Hematopoietic multipotent progenitor cell treated with erythropoietin and hydrocortisone succinate and interleukin-3 and kit ligand, for 15 days (in vitro differentiated cells): ENCODE data around the gene SAPCD1.
A peak's percentile ranks its signal among the peaks of the same experiment; 100 is the strongest.

Experiments
- DNase-seq: peaks from one replicate; pipeline ENCODE4 v3.0.0-alpha.2; 2015; ENCODE audit warnings: low spot score

SAPCD1 gene

DNA sequence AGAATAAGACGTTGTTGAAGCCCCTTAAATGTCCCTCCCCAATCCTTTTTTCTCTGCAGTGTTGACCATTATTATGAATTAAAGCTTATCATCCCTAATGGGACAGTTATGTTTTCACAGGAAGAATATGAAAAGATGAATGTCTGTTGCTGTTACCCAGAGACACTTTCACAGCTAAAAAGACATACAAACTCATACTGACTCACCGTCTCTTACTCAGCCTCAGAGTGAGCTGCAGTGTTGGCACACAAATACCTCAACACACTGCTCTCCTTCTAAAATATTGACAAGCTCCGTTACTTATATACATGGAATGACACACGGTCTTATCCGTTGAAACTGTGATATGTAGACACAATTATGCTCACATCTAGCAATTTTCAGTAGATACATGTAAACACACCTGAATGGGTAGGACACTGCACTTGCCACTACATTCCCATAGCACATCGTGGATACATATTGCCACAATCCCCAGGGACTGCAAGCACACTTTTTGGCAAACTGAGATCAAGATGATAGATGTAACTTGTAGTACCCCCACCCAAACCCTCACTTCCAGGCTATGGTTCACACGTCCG lies 9.6 kb upstream of the SAPCD1 start:
- DNase-seq: no peak

DNA sequence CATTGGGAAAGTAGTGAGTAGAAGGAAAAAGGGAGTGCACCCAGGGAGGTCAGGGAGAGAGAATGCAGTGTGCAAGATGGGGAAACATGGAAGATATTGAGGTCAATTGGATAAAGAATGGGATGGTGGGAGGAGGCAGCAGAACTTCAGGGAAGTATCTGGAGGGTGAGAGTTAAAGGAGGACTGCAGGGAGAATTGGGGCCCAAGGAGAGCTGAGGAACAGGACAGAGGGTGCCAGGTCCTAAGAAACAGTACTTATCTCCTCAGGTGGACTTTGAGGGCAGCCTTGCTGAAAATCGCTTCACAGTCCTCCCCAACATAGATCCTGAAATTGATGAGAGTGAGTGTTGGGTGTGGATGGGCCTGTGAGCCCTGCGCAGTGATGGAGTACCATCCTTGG lies 4.2 kb upstream of the SAPCD1 start:
- no peak for DNase-seq

DNA sequence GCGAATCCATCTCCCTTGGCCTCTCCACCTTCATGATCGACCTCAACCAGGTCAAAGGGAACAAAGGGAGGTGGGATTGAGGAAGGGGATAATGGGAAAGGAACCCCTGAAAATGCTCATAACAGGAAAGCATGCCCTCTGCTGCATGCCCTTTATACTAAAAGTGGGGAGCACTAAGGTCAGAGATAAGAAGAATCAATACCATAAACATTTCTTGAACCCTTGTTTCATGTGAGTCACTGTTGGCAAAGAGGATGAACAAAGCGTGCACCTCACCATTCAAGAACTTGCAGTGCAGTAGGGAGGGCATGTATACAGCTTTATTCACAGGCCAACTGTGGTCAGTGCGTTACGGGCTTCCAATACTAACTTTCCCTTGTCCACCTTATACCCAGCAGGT lies 1.7 kb upstream of the SAPCD1 start:
- DNase-seq: no peak

DNA sequence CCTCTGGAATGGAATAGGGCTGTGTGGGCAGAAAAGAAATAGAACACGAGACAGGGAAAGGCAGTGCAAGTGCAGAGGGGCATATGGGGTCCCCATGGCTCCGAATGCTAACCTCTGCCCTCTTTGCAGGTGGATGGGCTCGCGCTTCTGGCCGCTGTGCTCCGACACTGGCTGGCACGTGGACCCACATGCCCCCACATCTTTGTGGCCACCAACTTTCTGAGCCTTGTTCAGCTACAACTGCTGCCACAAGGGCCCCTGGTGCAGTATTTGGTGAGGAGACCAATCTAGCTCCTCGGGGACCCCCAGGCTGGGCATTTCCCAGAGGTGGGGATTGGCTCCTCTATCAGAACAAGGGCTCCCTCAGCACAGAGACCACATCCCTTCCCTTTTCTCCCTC lies 1.1 kb upstream of the SAPCD1 start:
- DNase-seq: no peak

DNA sequence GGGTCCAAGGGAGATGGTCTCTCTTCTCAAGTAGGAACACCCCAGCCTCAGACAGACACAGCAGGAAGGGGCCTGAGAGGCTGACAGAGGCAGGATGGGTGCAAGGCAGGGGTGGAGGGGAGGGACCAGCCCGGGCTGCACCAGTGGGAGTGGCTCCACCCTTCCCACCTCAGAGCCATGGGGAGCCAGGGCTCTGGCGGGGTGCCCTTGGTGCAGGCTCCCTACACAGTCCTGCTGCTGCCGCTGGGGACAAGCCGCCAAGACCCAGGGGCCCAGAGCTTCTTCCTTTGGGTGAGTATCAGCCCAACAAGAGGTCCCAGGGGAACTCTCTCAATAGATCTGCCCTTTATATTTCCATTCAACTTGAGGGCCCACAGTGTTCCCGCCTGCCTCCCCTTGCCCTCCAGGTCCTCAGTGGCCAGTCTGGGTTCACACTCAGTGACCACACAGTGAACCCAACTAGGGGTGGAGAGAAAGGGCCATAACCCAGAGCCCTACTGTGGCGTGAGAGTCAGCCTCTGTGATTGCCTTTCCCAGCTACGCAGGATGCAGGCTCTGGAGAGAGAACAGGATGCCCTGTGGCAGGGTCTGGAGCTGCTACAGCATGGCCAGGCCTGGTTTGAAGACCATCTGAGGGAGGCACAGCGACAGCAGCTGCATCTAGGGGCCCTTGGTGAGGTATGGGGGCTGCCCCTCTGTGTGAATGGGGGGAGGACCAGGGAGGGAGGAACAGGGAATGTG lies 592 bp downstream of the SAPCD1 start:
- DNase-seq: no peak

DNA sequence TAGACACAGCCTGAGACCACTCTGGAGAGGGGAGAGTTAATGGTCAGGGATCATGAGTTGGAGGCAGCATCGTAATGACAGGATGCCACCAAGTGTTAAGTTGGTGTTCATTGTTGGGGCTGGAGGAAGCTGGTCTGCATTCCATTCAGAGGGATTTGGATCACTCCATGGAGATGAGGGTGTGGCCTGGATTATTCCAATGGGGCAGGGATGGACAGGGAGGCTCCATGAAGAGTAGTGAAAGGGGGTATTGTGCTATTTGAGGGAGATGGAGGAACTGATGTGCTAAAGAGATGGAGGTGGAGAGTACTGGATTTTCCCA lies 1.1 kb downstream of the SAPCD1 start:
- DNase-seq: no peak

DNA sequence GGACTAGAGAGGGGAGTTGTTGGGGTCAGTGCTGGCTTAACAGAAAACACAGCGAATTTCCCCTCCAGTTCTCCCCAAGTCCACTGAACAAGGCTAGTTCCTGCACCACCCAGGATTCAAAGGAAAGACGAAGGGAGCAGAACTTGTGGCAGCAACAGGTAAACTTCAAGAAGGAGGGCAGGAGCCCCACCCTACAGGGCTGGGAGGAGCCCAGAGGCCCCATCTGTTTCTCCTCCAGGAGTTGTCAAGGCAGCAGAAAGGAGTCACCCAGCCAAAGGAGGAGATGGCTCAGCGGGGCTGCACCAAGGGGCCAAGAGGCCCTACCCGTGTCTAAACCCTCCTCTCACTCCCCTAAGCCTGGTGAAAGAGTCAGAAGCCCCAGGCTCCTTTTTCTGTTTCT lies 1.7 kb downstream of the SAPCD1 start:
- no peak for DNase-seq

DNA sequence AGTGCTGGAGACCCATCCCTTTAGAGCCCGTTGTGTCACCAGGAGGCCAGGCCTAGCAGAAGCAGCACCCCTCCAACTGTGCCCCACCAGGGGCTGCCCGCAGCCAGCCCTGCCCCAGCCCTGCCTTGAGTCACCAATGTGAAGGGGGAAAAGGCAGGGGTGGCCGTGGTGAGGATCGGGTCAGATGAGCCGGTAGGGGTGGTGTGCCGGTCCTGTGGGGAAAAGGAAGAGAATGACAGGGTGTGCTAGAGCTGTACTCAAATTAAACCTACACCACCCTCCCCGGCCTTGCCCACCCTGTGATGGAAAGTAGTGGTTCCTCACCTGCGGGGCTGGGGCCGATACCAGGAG lies 3.1 kb downstream of the SAPCD1 start:
- DNase-seq: no peak

DNA sequence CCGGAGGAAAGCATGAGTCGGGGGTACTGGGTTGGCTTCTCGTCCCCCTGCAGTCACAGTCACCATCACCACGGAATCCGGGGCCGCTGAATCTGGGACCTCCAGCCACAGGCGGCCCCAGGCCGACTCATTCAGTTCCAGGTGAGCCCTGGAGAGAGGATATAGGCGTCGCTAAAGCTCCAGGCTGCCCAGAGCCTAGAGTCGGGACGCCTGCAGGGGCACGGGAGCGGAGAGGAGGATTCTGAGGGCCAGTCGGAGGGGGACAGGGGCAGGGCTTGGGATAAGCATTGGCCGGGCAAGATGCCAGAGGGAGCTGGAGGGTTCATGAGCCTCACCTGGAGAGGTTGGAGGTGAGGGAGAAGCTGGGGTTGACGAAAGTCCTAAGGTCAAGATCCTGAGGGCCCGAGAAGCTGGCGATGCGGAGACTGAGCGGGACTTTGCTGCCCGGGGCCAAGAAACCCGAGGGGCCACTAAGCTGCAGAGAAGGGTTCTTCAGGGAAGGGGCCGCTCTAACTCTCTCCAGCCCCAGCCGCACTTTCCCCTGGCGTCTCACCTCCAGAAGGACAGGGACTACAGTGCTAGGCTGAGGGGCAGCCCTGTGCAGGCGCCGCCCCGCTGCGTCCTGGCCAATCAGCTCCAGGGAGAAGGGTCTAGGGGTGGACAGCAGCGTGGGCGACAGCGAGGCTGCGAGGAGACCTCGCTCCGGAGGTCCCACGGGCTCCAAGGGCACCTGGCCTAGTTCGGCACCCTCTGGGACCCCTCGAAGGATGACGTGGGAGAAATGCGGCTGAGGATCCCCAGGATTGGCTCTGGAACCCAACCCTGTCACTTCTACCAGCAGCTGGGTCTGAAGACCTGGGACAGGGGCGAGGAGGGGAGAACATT lies 3.7 kb downstream of the SAPCD1 start:
- DNase-seq: no peak

DNA sequence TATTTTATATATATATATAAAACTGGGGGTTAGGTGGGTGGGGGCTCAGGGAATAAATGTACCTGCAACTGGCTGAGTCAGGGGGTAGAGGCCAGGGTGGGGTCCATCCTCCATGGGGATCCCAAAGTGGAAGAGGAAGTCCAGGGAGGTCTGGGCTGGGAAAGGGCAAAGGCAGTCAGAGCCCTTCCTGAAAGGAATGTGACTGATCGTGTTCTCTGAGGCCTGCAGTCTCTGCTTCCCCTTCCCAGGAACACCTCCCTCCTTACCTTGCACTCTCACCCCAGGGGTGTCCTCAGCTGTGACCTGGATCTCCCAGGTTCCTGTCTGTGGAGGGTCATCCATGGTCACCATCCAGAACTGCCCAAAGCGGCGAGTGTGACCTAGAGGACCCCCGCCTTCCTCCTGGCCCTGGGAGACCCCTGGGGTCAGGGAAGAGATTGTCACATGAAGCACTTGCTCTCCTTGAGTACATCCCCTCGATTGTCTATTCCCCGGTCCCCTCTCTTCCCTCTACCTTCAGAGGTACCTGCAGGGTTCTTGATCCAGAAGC lies 4.7 kb downstream of the SAPCD1 start:
- no peak for DNase-seq

DNA sequence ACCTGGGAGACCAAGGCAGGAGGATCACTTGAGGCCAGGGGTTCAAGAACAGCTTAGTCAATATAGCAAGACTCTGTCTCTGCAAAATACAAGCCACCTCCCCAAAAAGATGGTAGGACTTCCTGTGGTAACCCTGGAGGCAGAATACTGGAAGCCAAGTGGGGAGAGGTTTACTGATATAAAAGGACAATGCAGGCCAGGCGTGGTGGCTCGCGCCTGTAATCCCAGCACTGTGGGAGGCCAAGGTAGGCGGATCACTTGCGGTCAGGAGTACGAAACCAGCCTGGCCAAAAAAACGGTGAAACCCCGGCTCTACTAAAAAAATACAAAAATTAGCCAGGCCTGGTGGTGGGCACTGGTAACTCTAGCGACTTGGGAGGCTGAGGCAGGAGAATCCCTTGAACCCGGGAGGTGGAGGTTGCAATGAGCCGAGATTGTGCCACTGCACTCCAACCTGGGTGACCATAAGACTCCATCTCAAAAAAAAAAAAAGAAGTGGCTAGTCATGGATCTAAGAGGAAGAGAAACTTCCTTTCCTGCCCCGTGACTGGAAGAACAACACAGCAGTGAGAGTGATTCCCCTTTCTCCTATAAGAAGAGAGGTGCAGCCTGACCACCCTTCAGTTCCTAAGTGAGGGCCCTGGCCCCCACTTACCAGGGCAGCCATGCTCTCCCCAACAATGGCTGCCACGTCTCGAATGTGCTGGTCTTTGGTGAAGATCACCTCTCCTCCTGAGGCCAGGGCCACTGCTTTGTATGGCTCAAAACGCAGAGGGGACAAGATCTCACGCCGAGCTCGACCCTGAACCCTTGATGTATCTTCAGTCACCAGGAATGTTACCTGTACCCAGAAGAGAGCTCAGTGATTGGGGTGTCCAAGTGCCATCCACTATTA lies 6.2 kb downstream of the SAPCD1 start:
- DNase-seq: no peak

DNA sequence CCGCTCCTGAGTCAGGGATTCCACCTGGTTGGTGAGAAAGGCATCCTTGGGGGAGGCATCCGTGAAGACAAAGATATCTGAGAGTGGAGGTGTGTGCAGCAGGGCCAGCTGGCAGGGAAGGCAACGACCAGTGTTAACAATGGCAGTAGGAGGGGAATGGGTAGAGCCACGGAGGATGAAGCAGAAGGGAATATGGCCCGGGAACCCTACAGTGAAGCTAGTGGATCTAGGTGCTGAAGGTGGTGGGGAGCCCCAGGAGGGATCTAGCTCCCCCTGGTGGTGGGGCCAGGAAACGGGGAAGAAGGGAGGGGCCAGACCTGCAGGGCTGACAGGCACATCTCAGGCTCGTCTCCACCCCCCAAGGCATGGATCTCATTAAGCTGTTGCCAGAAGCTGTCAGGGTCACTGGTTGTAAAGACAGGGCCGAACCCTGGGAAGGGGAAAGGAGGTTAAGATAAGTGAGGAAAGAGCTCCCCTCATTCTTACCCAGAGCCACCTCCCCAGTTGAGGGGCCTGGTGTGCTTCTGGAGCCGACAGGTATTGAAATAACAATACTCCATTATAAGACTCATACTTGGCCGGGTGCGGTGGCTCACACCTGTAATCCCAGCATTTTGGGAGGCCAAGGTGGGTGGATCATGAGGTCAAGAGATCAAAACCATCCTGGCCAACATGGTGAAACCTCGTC lies 7.4 kb downstream of the SAPCD1 start:
- peak; percentile 91 for DNase-seq

DNA sequence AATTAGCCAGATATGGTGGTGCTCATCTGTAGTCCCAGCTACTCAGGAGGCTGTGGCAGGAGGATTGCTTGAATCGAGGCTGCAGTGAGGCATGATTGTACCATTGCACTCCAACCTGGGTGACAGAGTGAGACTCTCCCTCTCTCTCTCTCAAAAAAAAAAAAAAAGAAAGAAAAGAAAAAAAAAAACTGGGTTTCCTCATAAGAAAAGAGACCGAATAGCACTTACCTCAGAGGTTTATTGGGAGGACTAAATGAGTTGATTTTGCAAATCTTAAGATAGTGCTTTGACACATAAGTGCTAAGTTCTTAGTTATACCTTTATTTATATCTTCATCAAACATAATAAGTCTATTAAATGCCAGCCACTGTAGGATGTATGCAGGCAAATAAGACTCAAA lies 8.4 kb downstream of the SAPCD1 start:
- no peak for DNase-seq

DNA sequence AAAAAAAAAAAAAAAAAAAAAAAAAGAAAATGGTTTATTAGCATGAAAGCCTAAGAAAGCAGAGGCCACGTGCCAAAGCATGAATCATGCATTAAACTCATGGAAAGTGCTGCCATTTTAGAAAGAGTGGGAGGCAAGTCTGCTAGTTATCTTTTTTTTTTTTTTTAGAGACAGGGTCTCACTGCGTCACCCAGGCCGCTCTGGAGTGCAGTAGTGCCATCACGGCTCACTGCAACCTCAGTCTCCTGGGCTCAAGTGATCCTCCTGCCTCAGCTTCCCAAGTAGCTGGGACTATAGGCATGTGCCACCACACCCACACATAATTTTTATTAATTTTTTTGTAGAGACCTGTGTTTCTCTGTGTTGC lies 9.5 kb downstream of the SAPCD1 start:
- DNase-seq: no peak

DNA sequence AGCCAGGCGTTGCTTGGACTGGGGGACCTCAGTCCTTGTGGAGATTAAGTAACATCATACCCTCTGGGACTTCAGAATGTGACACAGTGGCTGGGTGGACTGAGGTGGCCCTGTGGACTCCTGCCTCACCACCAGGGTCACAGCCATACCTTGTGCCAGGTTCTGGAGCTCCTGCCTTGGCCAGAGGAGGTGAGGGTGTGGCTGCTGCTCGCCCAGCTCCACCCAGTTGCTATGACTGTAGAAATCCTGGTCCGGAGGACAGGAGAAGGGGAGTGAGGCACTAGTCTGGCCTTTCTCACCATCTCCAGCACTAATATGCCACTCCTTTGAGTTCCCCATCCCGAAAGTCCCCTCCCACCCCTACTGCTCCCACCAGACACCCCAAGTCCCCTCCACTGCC lies 12.7 kb downstream of the SAPCD1 start:
- peak; percentile 55 for DNase-seq

DNA sequence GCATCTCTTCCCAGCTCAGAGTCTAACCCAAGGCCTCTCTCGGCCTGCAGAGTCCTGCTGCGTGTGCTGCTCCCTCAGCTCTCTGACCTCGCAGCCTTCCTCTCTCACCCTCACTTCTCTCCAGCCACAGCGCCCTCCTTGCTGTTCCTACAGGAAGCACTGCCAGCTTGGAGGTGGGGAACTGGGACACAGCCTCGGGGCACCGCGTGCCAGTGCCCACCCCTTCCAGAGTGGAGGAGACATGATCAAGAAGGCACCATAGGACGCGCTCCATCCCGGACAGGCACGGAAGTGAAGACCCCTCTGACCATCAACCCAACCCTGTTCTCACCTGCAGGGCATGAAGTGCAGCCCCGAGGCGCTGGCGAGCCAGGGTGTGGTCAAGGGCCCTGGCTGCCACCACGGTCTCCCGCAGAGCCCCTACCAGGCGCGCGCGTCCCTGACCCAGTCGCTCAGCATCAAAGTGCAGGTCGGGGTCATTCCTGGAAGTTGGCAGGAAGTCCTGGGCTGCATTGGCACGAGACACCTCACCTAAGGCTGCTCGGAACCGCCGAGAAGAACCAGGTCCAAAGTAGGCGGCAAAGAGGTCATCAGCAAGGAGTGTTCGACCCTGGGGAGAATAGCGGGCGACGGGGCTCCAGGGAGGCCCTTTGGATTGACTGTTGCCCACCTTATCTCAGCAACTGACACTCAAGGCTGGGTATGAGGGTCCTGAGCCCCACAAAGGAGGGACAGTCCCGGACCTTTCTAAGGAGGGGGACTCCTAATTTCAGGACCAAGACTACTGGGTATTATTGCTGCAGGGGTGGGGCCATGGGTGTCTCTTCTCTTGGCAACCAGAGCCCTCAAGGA lies 13.4 kb downstream of the SAPCD1 start:
- DNase-seq: no peak

DNA sequence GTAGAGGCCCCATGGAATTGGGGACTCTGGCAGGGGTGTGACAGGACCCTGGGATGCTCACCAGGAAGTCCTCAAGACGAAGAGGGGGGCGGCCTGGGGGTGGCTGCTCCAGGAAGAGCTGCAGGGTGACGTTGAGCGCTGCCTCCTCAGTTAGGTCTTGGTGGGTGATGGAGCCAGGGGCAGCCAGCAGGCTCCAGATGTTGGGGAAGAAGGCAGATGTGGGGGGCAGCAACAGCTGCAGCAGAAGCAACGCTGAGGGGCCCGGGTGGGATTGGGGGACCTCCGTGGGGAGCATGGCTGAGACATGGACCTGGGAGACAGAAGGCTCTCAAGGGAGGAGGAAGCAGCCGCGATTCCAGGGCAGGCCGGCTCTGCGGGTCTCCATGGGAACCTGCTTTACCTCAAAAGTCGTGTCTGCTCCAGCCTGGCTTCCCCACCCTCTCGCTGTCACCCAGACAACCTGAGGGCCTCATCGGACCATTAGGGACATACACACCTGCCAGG lies 14.1 kb downstream of the SAPCD1 start:
- no peak for DNase-seq

DNA sequence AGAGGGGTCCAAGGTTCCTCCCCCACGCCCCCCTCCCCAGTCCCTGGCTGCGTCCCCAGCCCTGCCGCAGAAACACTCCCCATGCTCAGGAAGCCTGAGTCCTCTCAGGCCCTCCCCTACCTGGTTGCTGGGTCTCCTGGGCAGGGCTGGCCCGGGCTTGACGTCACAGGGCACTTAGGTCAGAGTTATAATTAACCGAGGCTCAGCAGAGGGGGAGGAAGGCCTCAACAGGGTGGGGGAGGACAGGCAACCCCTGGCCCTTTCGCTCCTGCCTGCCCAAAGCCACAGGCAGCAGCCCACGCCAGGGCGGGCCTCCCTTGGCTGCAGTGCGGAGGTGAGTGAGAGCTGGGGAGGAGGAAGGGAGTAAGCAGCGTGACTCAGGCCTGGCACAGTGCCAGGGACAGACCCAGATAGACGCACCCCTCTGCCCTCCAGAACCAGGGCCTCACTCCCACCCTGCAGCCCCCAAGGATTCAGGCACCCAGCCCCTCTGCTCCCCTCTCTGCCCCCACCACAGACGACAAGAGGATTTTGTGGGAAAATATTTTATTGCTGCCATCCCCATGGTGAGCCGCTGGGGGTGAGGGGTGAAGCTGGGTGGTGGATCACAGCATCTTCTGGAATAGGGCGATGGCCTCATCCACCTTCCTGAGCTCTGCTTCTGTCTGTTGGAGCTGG lies 14.7 kb downstream of the SAPCD1 start, which contains the start of gene VWA7:
Gene VWA7, minus strand, starts transcription at position 340 of the 678 bp plus-strand sequence. CDS start 549 bp downstream, outside the sequence.
- DNase-seq: peak; percentile 78

DNA sequence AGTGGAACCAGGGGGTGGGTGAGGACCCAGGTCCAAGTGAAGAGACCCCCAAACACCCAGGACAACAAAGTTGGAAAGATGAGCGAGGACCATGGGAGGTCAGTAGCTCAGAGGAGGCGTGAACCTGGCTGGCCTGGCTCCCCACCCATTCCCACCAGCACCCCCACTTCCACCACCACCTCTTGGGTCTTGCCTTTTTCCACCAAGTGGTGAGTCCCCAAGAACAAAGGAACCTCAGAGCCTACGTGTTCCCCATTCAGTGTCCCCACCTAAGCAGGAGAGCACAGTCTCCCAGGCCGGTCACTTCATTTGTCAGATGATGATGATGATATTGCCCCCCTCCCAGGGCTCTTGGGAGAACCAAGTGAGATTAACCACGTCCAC lies 15.2 kb downstream of the SAPCD1 start:
- DNase-seq: no peak

DNA sequence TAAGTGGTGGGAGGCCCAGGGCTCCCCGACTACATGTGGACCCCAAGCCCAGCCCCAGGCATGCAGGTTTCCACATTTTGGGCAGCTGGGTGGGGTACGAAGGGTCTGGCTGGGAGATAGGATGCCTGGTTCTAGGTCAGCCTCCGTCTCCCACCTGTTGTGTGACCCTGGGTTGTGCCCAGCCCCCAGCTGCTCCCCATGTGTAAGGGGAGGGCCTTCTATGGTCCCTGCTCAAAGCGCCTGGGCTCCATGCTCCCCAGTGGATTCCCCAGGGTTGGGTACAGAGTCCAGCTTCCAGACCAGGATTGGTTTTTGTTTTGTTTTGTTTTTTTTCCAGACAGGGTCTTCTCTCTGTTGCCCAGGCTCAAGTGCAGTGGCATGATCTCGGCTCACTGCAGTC lies 15.7 kb downstream of the SAPCD1 start:
- no peak for DNase-seq
